HG03108 (cell line): ENCODE data around the gene ITGB6.

Experiments used
- ATAC-seq: cut with Tn5 transposase; IDR thresholded peaks from one replicate; pipeline ENCODE4 v1.9.1; 2021; ENCODE audit warnings: moderate library complexity; ENCODE audit not compliant: unreplicated experiment

The ITGB6 gene

DNA sequence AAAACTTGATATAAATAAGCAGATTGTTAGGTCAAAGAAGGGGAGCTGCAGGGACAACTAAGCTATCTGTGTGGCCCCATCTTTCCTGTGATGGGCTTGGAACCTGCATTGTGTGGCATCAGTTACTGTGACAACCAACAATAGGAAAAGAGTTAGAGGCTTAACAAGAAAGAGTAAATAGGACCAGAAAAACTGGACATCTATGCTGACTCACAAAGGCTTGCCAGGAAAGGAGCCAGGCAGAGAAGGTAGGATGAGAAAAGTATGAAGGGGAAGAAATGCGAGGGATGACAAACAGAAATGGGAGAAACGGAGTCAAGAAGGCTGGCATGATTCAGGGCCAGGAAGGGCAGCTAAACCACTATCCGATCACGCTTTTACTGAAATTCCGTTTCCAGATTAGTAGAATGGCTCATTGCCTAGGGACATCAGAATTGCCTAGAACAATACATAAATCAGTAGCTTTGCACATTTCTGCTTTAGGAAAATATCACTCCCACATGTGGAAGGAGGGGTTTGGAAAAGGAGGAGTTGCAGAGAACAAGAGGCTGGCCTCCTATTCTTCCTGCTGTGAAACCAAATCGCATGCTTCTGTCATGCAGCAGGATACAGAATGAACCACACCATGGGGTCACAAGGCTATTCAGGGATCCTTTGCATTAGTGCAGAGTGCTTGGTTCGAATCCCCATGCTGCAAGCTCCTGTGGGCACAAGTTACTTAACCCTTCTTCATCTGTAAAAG, 144.9 kb downstream of the ITGB6 start:
- ATAC-seq = no peak

- ATAC-seq = no peak
Measured at GRCh38 chr2:160053946-160054345, 146.1 kb downstream of the ITGB6 start.

DNA sequence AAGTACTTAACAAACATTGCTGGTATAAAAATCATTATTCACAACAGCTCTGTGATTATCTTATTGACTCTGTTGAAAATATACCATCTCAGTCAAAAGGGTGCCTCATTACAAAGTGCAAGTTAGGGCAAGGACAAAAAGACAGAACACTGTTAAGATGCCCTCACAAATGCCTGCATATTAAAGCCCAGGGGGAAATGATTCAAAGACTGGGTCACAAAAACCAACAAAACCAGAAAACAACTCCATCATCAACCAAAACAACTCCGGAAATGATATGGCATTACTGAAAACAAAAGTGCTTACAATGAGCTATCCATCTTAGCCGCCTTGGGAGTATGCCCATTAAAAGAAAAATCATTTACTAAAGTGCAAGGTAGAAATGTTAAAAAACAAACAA, 147.5 kb downstream of the ITGB6 start:
- ATAC-seq = no peak

GRCh38 chr2:160051371-160051800, 148.7 kb downstream of the ITGB6 start:
- no peak for ATAC-seq

- no peak for ATAC-seq
Measured at GRCh38 chr2:160050147-160050546, 149.9 kb downstream of the ITGB6 start.
